CD14-positive monocyte (primary cell): Measurements from ENCODE around the gene FOCAD. TPM values are rescaled to one million over a fixed set of nuclear protein-coding genes. Genes with fewer than 3 reads are reported as not detected.

Experiments
- DNase-seq, 3 donors: peaks; one replicate each; pipeline ENCODE4 v3.0.0-alpha.2; 2011 to 2022
- H2AFZ ChIP-seq: 2 replicates; pipeline ENCODE4 v1.6.0; 2012; ENCODE audit warnings: mild to moderate bottlenecking, low read depth, low read length, inconsistent platforms; ENCODE audit not compliant: insufficient read depth, poor library complexity, severe bottlenecking
- H3K27ac ChIP-seq, 2 donors: 1 replicate in 1 of 2; 2 replicates in 1 of 2; pipeline ENCODE4 v1.5.1; 2012 to 2013; ENCODE audit warnings: low read length in 2 of 2, control low read depth in 1 of 2, inconsistent platforms in 1 of 2, low read depth in 1 of 2, mild to moderate bottlenecking in 1 of 2
- H3K27me3 ChIP-seq, 2 donors: one replicate each; pipeline versions ENCODE4 v1.6.0 to v1.6.1; 2011 to 2013; ENCODE audit warnings: low read length in 2 of 2; ENCODE audit not compliant: control insufficient read depth in 2 of 2, insufficient read depth in 2 of 2
- H3K36me3 ChIP-seq, 2 donors: replicated peaks in 1 of 2; 1 replicate in 1 of 2; 2 replicates in 1 of 2; pipeline versions ENCODE4 v1.5.1 to v1.6.1; 2012 to 2013; ENCODE audit warnings: low read length in 2 of 2, control low read depth in 1 of 2, inconsistent platforms in 1 of 2, mild to moderate bottlenecking in 1 of 2; ENCODE audit not compliant: insufficient read depth in 2 of 2, control insufficient read depth in 1 of 2
- H3K4me1 ChIP-seq, 2 donors: 1 replicate in 1 of 2; 2 replicates in 1 of 2; pipeline versions ENCODE4 v1.5.1 to v1.6.1; 2012 to 2013; ENCODE audit warnings: low read length in 2 of 2, control low read depth in 1 of 2, inconsistent platforms in 1 of 2, mild to moderate bottlenecking in 1 of 2, moderate library complexity in 1 of 2; ENCODE audit not compliant: insufficient read depth in 2 of 2, control insufficient read depth in 1 of 2
- H3K4me2 ChIP-seq: replicated peaks from 2 replicates; pipeline ENCODE3; 2012; ENCODE audit warnings: low read length, moderate library complexity, mild to moderate bottlenecking; ENCODE audit not compliant: poor library complexity, severe bottlenecking; ENCODE audit errors: extremely low read depth
- H3K4me3 ChIP-seq, 3 experiments: fragments of 200-600 bp in 1 of 3; sonication (generic) in 1 of 3; replicated peaks in 1 of 3; 1 replicate in 2 of 3; 2 replicates in 1 of 3; pipeline ENCODE4 v1.5.1; 2011 to 2013; ENCODE audit warnings: low read length in 3 of 3, mild to moderate bottlenecking in 3 of 3, control low read depth in 2 of 3, low read depth in 2 of 3, inconsistent platforms in 1 of 3, moderate library complexity in 1 of 3
- H3K79me2 ChIP-seq: 2 replicates; pipeline ENCODE4 v1.6.0; 2012; ENCODE audit warnings: mild to moderate bottlenecking, control low read depth, inconsistent platforms, low read length, moderate library complexity; ENCODE audit not compliant: insufficient read depth
- H3K9ac ChIP-seq: 2 replicates; pipeline ENCODE4 v1.6.0; 2017; ENCODE audit warnings: low read length, mild to moderate bottlenecking; ENCODE audit not compliant: insufficient read depth, poor library complexity, severe bottlenecking
- H3K9me3 ChIP-seq, 2 donors: replicated peaks in 1 of 2; 1 replicate in 1 of 2; 2 replicates in 1 of 2; pipeline versions ENCODE4 v1.5.1 to v1.6.1; 2012 to 2013; ENCODE audit warnings: low read length in 2 of 2, control low read depth in 1 of 2; ENCODE audit not compliant: control insufficient read depth in 1 of 2, insufficient read depth in 1 of 2
- H4K20me1 ChIP-seq: 2 replicates; pipeline ENCODE4 v1.6.0; 2012; ENCODE audit warnings: mild to moderate bottlenecking, low read length, control low read depth, moderate library complexity; ENCODE audit not compliant: insufficient read depth
- H3K27ac Mint-ChIP-seq, 7 donors: one replicate each; pipeline ENCODE4 v1.8.0; 2020; ENCODE audit warnings: mild to moderate bottlenecking in 7 of 7, mixed read lengths in 7 of 7, moderate library complexity in 6 of 7, inconsistent platforms in 2 of 7
- H3K27me3 Mint-ChIP-seq, 3 donors: one replicate each; pipeline ENCODE4 v1.8.0; 2021 to 2022; ENCODE audit warnings: low read depth in 3 of 3, mild to moderate bottlenecking in 3 of 3, mixed read lengths in 3 of 3, moderate library complexity in 3 of 3, inconsistent platforms in 1 of 3
- H3K36me3 Mint-ChIP-seq, 2 donors: one replicate each; pipeline ENCODE4 v1.8.0; 2020; ENCODE audit warnings: mixed read lengths in 2 of 2, inconsistent platforms in 1 of 2, mild to moderate bottlenecking in 1 of 2
- H3K4me1 Mint-ChIP-seq: one replicate; pipeline ENCODE4 v1.8.0; 2020; ENCODE audit warnings: mild to moderate bottlenecking, mixed read lengths
- H3K4me3 Mint-ChIP-seq, 2 donors: one replicate each; pipeline ENCODE4 v1.8.0; 2020; ENCODE audit warnings: mild to moderate bottlenecking in 2 of 2, mixed read lengths in 2 of 2, moderate library complexity in 1 of 2
- H3K9me3 Mint-ChIP-seq, 7 donors: one replicate each; pipeline ENCODE4 v1.8.0; 2020 to 2022; ENCODE audit warnings: mixed read lengths in 7 of 7, mild to moderate bottlenecking in 6 of 7, moderate library complexity in 6 of 7, inconsistent platforms in 2 of 7
- WGBS: methylation state at CpG from one replicate; pipeline ENCODE4 v1.1.5; 2013; ENCODE audit warnings: missing lambda C conversion rate; ENCODE audit not compliant: insufficient coverage; 5-methylcytosine and 5-hydroxymethylcytosine counted together
- intact Hi-C, 2 donors: fragments of 100-400 bp; cut with micrococcal nuclease; formaldehyde crosslinking; loops; one replicate each; pipeline versions ENCODE4 v1.15.0 to v1.15.1; 2023
- polyA plus RNA-seq, 3 donors: library from polyadenylated mRNA; depleted of rRNA in 1 of 3; unstranded in 2 of 3; stranded (reverse) in 1 of 3; fragments of 300-500 nt in 2 of 3; fragments of >200 nt in 1 of 3; fragmentation: Illumina TruSeq in 2 of 3; gene quantifications; 1 replicate in 2 of 3; 2 replicates in 1 of 3; pipeline ENCODE4 v1.2.3, GENCODE V29; 2012 to 2021
- TF ChIP-seq, protein P1 (sequence below): fragments of 200-600 bp; IDR thresholded peaks from one replicate; pipeline ENCODE4 v1.8.0; 2022; ENCODE audit warnings: antibody characterized with exemption, mild to moderate bottlenecking

FOCAD gene
- polyA plus RNA-seq, 3 donors = 4.9 to 6.3 (median 5.1) TPM

GRCh38 chr9:20649381-20649780 lies 34.7 kb upstream of the FOCAD start:
- H3K36me3 Mint-ChIP-seq = no peaks in the 10 kb centered on the region
- TF ChIP-seq, protein P1, sequence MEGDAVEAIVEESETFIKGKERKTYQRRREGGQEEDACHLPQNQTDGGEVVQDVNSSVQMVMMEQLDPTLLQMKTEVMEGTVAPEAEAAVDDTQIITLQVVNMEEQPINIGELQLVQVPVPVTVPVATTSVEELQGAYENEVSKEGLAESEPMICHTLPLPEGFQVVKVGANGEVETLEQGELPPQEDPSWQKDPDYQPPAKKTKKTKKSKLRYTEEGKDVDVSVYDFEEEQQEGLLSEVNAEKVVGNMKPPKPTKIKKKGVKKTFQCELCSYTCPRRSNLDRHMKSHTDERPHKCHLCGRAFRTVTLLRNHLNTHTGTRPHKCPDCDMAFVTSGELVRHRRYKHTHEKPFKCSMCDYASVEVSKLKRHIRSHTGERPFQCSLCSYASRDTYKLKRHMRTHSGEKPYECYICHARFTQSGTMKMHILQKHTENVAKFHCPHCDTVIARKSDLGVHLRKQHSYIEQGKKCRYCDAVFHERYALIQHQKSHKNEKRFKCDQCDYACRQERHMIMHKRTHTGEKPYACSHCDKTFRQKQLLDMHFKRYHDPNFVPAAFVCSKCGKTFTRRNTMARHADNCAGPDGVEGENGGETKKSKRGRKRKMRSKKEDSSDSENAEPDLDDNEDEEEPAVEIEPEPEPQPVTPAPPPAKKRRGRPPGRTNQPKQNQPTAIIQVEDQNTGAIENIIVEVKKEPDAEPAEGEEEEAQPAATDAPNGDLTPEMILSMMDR = no peak
- Histone ChIP-seq H3K4me3 (no peak overlapping the region), H3K27me3 (no peaks in the 10 kb centered on the region), H3K36me3 (no peaks in the 10 kb centered on the region), H3K79me2 (no peaks in the 10 kb centered on the region), H3K27ac (no peak overlapping the region), H3K4me2 (no peak overlapping the region), H4K20me1 (no peaks in the 10 kb centered on the region), H3K4me1 (no peaks in the 10 kb centered on the region), H3K9ac (no peak overlapping the region), H2AFZ (no peak overlapping the region), H3K9me3 (no peaks in the 10 kb centered on the region)
- peaks cover 2% of the 10 kb centered on the region for H3K4me1 Mint-ChIP-seq
- H3K9me3 Mint-ChIP-seq = peaks cover 0 to 5% (median 0%) of the 10 kb centered on the region in 7 donors
- no peak overlapping the region for H3K4me3 Mint-ChIP-seq
- DNase-seq = no peak
- WGBS = no CpG with 5 or more reads among the region's 1 CpG
- intact Hi-C loops = no loop called here
- H3K27me3 Mint-ChIP-seq = peaks cover 0 to 3% (median 2%) of the 10 kb centered on the region in 3 donors
- no peak overlapping the region for H3K27ac Mint-ChIP-seq

GRCh38 chr9:20650313-20650712 lies 33.7 kb upstream of the FOCAD start:
- no peak overlapping the region for H3K4me3 Mint-ChIP-seq
- Histone ChIP-seq H2AFZ (no peak overlapping the region), H3K79me2 (no peaks in the 10 kb centered on the region), H3K36me3 (no peaks in the 10 kb centered on the region), H3K9me3 (no peaks in the 10 kb centered on the region), H3K9ac (no peak overlapping the region), H3K4me3 (no peak overlapping the region), H4K20me1 (no peaks in the 10 kb centered on the region), H3K27ac (no peak overlapping the region), H3K4me1 (no peaks in the 10 kb centered on the region), H3K4me2 (no peak overlapping the region), H3K27me3 (no peaks in the 10 kb centered on the region)
- no peaks in the 10 kb centered on the region for H3K36me3 Mint-ChIP-seq
- intact Hi-C loops = no loop called here
- H3K9me3 Mint-ChIP-seq = peaks cover 0 to 5% (median 0%) of the 10 kb centered on the region in 7 donors
- no peak for DNase-seq
- peaks cover 0 to 3% (median 2%) of the 10 kb centered on the region in 3 donors for H3K27me3 Mint-ChIP-seq
- TF ChIP-seq, protein P1 = no peak
- WGBS = 100% methylated on average over 1 of the region's 4 CpGs
- H3K27ac Mint-ChIP-seq = no peak overlapping the region
- peaks cover 2% of the 10 kb centered on the region for H3K4me1 Mint-ChIP-seq
